DOHH2 (cell line): Measurements from ENCODE around the gene NAALADL2.
"Not testable (repeated sequence)": the region's sequence is repeated elsewhere in the genome, so short reads cannot be mapped to it uniquely, and the experiment has no call there.

Experiments used
- H3F3A ChIP-seq: fragments of 200-600 bp; sonication (generic), shearing (Covaris generic); 2 replicates; pipeline ENCODE4 v1.6.0; 2016; ENCODE audit warnings: antibody characterized with exemption, mild to moderate bottlenecking; ENCODE audit not compliant: control insufficient read depth, insufficient read depth
- H3K27ac ChIP-seq: fragments of 200-600 bp; sonication (generic); 2 replicates; pipeline ENCODE4 v1.5.1; 2014; ENCODE audit warnings: low read depth, mild to moderate bottlenecking, low read length, moderate library complexity
- H3K27me3 ChIP-seq: fragments of 200-600 bp; sonication (generic); 2 replicates; pipeline ENCODE4 v1.6.1; 2014; ENCODE audit warnings: mild to moderate bottlenecking, low read length, mixed read lengths; ENCODE audit not compliant: control insufficient read depth
- H3K36me3 ChIP-seq: fragments of 200-600 bp; sonication (generic); 2 replicates; pipeline ENCODE4 v1.6.1; 2014; ENCODE audit warnings: mild to moderate bottlenecking, low read length, moderate library complexity, mixed read lengths; ENCODE audit not compliant: control insufficient read depth
- H3K4me1 ChIP-seq: fragments of 200-600 bp; sonication (generic); 2 replicates; pipeline ENCODE4 v1.6.1; 2014; ENCODE audit warnings: mild to moderate bottlenecking, low read length, mixed read lengths; ENCODE audit not compliant: control insufficient read depth
- H3K4me2 ChIP-seq: fragments of 200-600 bp; sonication (generic); 2 replicates; pipeline ENCODE4 v1.6.0; 2014; ENCODE audit warnings: mild to moderate bottlenecking, low read length, moderate library complexity
- H3K4me3 ChIP-seq: fragments of 200-600 bp; sonication (generic); 2 replicates; pipeline ENCODE4 v1.5.1; 2014; ENCODE audit warnings: mild to moderate bottlenecking, low read length, mixed read lengths
- H3K79me2 ChIP-seq: fragments of 200-600 bp; sonication (generic); 2 replicates; pipeline ENCODE4 v1.6.1; 2014; ENCODE audit warnings: mild to moderate bottlenecking, low read length, mixed read lengths; ENCODE audit not compliant: control insufficient read depth
- H3K9me2 ChIP-seq: fragments of 200-600 bp; sonication (generic); replicated peaks from 2 replicates; pipeline ENCODE4 v1.6.1; 2014; ENCODE audit warnings: mild to moderate bottlenecking, low read length, mixed read lengths; ENCODE audit not compliant: control insufficient read depth
- H3K9me3 ChIP-seq: fragments of 200-600 bp; sonication (generic); 2 replicates; pipeline ENCODE4 v1.6.1; 2014; ENCODE audit warnings: antibody characterized with exemption, low read length, mixed read lengths; ENCODE audit not compliant: control insufficient read depth, insufficient read depth
- H4K20me1 ChIP-seq: fragments of 200-600 bp; sonication (generic); 2 replicates; pipeline ENCODE4 v1.6.0; 2014; ENCODE audit warnings: low read depth, mild to moderate bottlenecking, antibody characterized with exemption, low read length, moderate library complexity; ENCODE audit not compliant: control insufficient read depth, insufficient read depth
- CTCF ChIP-seq: fragments of 200-600 bp; sonication (generic); IDR thresholded peaks from one replicate; pipeline ENCODE4 v1.5.1; 2014; ENCODE audit warnings: antibody characterized with exemption, mild to moderate bottlenecking, low read depth, low read length; ENCODE audit not compliant: poor library complexity, severe bottlenecking
- EZH2phosphoT487 ChIP-seq: fragments of 200-600 bp; sonication (generic); IDR thresholded peaks from 2 replicates; pipeline ENCODE4 v1.6.1; 2017; ENCODE audit warnings: borderline replicate concordance, mild to moderate bottlenecking, antibody characterized with exemption, low read length, moderate library complexity, mixed read lengths

Gene NAALADL2

GRCh38 chr3:175416600-175416999 lies 557.5 kb downstream of the NAALADL2 start:
- no peak overlapping the region for H3K27ac ChIP-seq
- no peak overlapping the region for H3K4me2 ChIP-seq
- no peaks in the 10 kb centered on the region for H4K20me1 ChIP-seq
- H3K36me3 ChIP-seq, result no peaks in the 10 kb centered on the region
- no peak overlapping the region for H3K4me3 ChIP-seq
- H3K9me2 ChIP-seq, result no peaks in the 10 kb centered on the region
- no peaks in the 10 kb centered on the region for H3K79me2 ChIP-seq
- no peaks in the 10 kb centered on the region for H3K4me1 ChIP-seq
- H3F3A ChIP-seq, result no peaks in the 10 kb centered on the region
- no peaks in the 10 kb centered on the region for H3K9me3 ChIP-seq
- TF ChIP-seq CTCF, result no peak
- no peak for TF ChIP-seq EZH2phosphoT487
- no peaks in the 10 kb centered on the region for H3K27me3 ChIP-seq

GRCh38 chr3:175417426-175417825 lies 558.3 kb downstream of the NAALADL2 start:
- no peaks in the 10 kb centered on the region for H4K20me1 ChIP-seq
- no peaks in the 10 kb centered on the region for H3K36me3 ChIP-seq
- no peaks in the 10 kb centered on the region for H3K79me2 ChIP-seq
- no peak overlapping the region for H3K4me3 ChIP-seq
- no peaks in the 10 kb centered on the region for H3K27me3 ChIP-seq
- H3K4me2 ChIP-seq, result no peak overlapping the region
- no peaks in the 10 kb centered on the region for H3K4me1 ChIP-seq
- no peak overlapping the region for H3K27ac ChIP-seq
- H3K9me3 ChIP-seq, result no peaks in the 10 kb centered on the region
- TF ChIP-seq CTCF (no peak), EZH2phosphoT487 (no peak)
- no peaks in the 10 kb centered on the region for H3F3A ChIP-seq
- no peaks in the 10 kb centered on the region for H3K9me2 ChIP-seq

- Histone ChIP-seq H4K20me1 (no peaks in the 10 kb centered on the region), H3K27ac (no peak overlapping the region), H3K9me3 (no peaks in the 10 kb centered on the region), H3K27me3 (no peaks in the 10 kb centered on the region), H3K4me2 (no peak overlapping the region), H3K4me1 (no peaks in the 10 kb centered on the region), H3K79me2 (no peaks in the 10 kb centered on the region), H3K9me2 (no peaks in the 10 kb centered on the region), H3K36me3 (no peaks in the 10 kb centered on the region), H3F3A (no peaks in the 10 kb centered on the region), H3K4me3 (no peak overlapping the region)
- no peak for TF ChIP-seq CTCF
- TF ChIP-seq EZH2phosphoT487, result no peak
These were observed 562.8 kb downstream of the NAALADL2 start for GRCh38 chr3:175421902-175422301.

GRCh38 chr3:175422744-175423143 lies 563.6 kb downstream of the NAALADL2 start:
- Histone ChIP-seq H3K79me2 (no peaks in the 10 kb centered on the region), H3F3A (no peaks in the 10 kb centered on the region), H4K20me1 (no peaks in the 10 kb centered on the region), H3K9me3 (no peaks in the 10 kb centered on the region), H3K27me3 (no peaks in the 10 kb centered on the region), H3K4me1 (no peaks in the 10 kb centered on the region), H3K36me3 (no peaks in the 10 kb centered on the region), H3K4me3 (no peak overlapping the region), H3K4me2 (no peak overlapping the region), H3K27ac (no peak overlapping the region), H3K9me2 (no peaks in the 10 kb centered on the region)
- TF ChIP-seq CTCF (no peak), EZH2phosphoT487 (no peak)

GRCh38 chr3:175423848-175424247 lies 564.7 kb downstream of the NAALADL2 start:
- not testable (repeated sequence) for H3F3A ChIP-seq, H3K4me2 ChIP-seq, H3K4me1 ChIP-seq, H3K27me3 ChIP-seq, H3K36me3 ChIP-seq, H3K27ac ChIP-seq, H3K79me2 ChIP-seq, H4K20me1 ChIP-seq, H3K4me3 ChIP-seq, H3K9me3 ChIP-seq, H3K9me2 ChIP-seq
